GM12801 (cell line): Measurements from ENCODE around the gene OR4B1.

Experiments
- CTCF ChIP-seq: IDR thresholded peaks from one replicate; pipeline ENCODE4 v1.5.1; 2011; ENCODE audit warnings: control low read depth; ENCODE audit not compliant: insufficient read length; ENCODE audit errors: extremely low read depth

Gene OR4B1

GRCh38 chr11:48210052-48210451 lies 6.6 kb upstream of the OR4B1 start:
- TF ChIP-seq CTCF, result no peak

GRCh38 chr11:48228761-48229160 lies 12.2 kb downstream of the OR4B1 start:
- TF ChIP-seq CTCF, result no peak

- no peak for TF ChIP-seq CTCF
Observed at GRCh38 chr11:48237727-48238126, 21.1 kb downstream of the OR4B1 start.

GRCh38 chr11:48242501-48242900 lies 25.9 kb downstream of the OR4B1 start:
- no peak for TF ChIP-seq CTCF

GRCh38 chr11:48244804-48245203 lies 28.2 kb downstream of the OR4B1 start, which contains the start of gene OR4X2:
Gene OR4X2, plus strand, starts transcription at chr11:48245104. Its CDS starts 0 bp downstream, at chr11:48245104.
- no peak for TF ChIP-seq CTCF

GRCh38 chr11:48248902-48249301 lies 32.3 kb downstream of the OR4B1 start:
- no peak for TF ChIP-seq CTCF

- no peak for TF ChIP-seq CTCF
Observed at GRCh38 chr11:48261600-48261999, 45.0 kb downstream of the OR4B1 start.
